ENCODE results near the gene F7.
"Not testable (repeated sequence)": the region's sequence is repeated elsewhere in the genome, so short reads cannot be mapped to it uniquely, and the experiment has no call there.

DNA sequence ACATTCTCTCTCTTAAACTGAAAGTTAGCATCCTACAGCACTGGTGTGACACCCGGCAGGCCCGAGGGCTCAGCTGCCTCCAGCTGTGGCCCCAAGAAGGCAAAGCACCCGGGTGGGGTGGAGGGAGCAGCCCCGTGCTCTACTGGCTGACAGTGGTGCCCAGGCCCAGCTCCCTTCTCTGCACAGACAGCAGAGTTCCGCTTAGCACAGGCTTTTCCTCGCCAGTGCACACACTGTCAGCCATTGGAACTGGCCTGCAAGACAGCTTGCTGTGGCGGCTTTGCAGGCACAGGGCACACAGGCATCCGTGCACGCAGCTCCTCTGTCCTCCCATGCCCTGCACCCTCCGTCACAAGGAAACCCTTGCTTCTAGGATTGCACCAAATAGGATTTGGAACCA, 3.3 kb upstream of the F7 start:
- TF ChIP-seq, protein P1, sequence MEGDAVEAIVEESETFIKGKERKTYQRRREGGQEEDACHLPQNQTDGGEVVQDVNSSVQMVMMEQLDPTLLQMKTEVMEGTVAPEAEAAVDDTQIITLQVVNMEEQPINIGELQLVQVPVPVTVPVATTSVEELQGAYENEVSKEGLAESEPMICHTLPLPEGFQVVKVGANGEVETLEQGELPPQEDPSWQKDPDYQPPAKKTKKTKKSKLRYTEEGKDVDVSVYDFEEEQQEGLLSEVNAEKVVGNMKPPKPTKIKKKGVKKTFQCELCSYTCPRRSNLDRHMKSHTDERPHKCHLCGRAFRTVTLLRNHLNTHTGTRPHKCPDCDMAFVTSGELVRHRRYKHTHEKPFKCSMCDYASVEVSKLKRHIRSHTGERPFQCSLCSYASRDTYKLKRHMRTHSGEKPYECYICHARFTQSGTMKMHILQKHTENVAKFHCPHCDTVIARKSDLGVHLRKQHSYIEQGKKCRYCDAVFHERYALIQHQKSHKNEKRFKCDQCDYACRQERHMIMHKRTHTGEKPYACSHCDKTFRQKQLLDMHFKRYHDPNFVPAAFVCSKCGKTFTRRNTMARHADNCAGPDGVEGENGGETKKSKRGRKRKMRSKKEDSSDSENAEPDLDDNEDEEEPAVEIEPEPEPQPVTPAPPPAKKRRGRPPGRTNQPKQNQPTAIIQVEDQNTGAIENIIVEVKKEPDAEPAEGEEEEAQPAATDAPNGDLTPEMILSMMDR (IDR thresholded peaks at IDR 0.05) = not testable (repeated sequence)
- TF ChIP-seq EZH2 (IDR thresholded peaks at IDR 0.05; ENCODE audit: borderline replicate concordance, insufficient read depth, low read depth, low read length, poor library complexity, severe bottlenecking) = not testable (repeated sequence)

Measured in B cell (primary cell).